ENCODE data around the gene CCDC90B. TPM values are rescaled to one million over a fixed set of nuclear protein-coding genes. Genes with fewer than 3 reads are reported as not detected.
"Not testable (repeated sequence)": the region's sequence is repeated elsewhere in the genome, so short reads cannot be mapped to it uniquely, and the experiment has no call there.

Gene CCDC90B
- total RNA-seq, 1 donor from 2014 or later: 43.5 TPM

DNA sequence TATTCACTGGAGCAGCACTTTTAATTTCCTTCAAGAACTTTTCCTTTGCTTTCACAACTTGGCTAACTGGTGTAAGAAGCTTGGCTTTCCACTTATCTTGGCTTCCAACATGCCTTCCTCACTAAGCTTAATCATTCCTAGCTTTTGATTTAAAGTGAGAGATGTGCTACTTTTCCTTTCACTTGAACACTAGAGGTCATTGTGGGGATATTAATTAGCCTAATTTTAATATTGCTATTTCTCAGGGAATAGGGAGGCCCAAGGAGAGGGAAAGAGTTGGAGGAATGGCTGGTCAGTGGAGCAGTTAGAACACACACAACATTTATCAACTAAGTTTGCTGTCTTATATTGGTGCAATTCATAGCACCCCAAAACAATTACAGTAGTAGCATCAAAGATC lies 24.6 kb upstream of the CCDC90B start:
- DNase-seq (ENCODE audit: low spot score in 2 of 2, unreplicated experiment in 2 of 2): no peak
- H3K36me3 Mint-ChIP-seq: no peaks in the 10 kb centered on the region
- H3K27me3 Mint-ChIP-seq (ENCODE audit: low read depth): no peaks in the 10 kb centered on the region
- H3K27ac Mint-ChIP-seq: no peak overlapping the region
- H3K9me3 Mint-ChIP-seq: peaks cover 3% of the 10 kb centered on the region
- no peak for TF ChIP-seq CTCF (IDR thresholded peaks at IDR 0.05; ENCODE audit: unreplicated experiment)
- no peak overlapping the region for H3K4me3 Mint-ChIP-seq
- peaks cover 5% of the 10 kb centered on the region for H3K4me1 Mint-ChIP-seq

GRCh38 chr11:83308536-83308935 lies 22.4 kb upstream of the CCDC90B start:
- not testable (repeated sequence) for H3K27ac Mint-ChIP-seq; H3K36me3 Mint-ChIP-seq; H3K4me3 Mint-ChIP-seq; H3K4me1 Mint-ChIP-seq; H3K27me3 Mint-ChIP-seq (ENCODE audit: low read depth); H3K9me3 Mint-ChIP-seq; DNase-seq (ENCODE audit: low spot score in 2 of 2, unreplicated experiment in 2 of 2)

- Mint-ChIP-seq H3K9me3 (peaks cover 3% of the 10 kb centered on the region), H3K4me3 (no peak overlapping the region), H3K4me1 (peaks cover 2% of the 10 kb centered on the region), H3K36me3 (no peaks in the 10 kb centered on the region), H3K27ac (no peak overlapping the region), H3K27me3 (ENCODE audit: low read depth) (no peaks in the 10 kb centered on the region)
- TF ChIP-seq CTCF (IDR thresholded peaks at IDR 0.05; ENCODE audit: unreplicated experiment): no peak
- DNase-seq (ENCODE audit: low spot score in 2 of 2, unreplicated experiment in 2 of 2): no peak
Measured at GRCh38 chr11:83306200-83307080, 20.3 kb upstream of the CCDC90B start.

- no peaks in the 10 kb centered on the region for H3K36me3 Mint-ChIP-seq
- H3K9me3 Mint-ChIP-seq: no peaks in the 10 kb centered on the region
- TF ChIP-seq CTCF (IDR thresholded peaks at IDR 0.05; ENCODE audit: unreplicated experiment): no peak
- no peak for DNase-seq (ENCODE audit: low spot score in 2 of 2, unreplicated experiment in 2 of 2)
- no peak overlapping the region for H3K27ac Mint-ChIP-seq
- no peaks in the 10 kb centered on the region for H3K27me3 Mint-ChIP-seq (ENCODE audit: low read depth)
- no peaks in the 10 kb centered on the region for H3K4me1 Mint-ChIP-seq
- no peak overlapping the region for H3K4me3 Mint-ChIP-seq
Measured at GRCh38 chr11:83303316-83303715, 17.1 kb upstream of the CCDC90B start.

- Mint-ChIP-seq H3K27ac (no peak overlapping the region), H3K36me3 (no peaks in the 10 kb centered on the region), H3K4me3 (no peak overlapping the region), H3K9me3 (no peaks in the 10 kb centered on the region), H3K27me3 (ENCODE audit: low read depth) (peaks cover 2% of the 10 kb centered on the region), H3K4me1 (no peaks in the 10 kb centered on the region)
- no peak for DNase-seq (ENCODE audit: low spot score in 2 of 2, unreplicated experiment in 2 of 2)
- no peak for TF ChIP-seq CTCF (IDR thresholded peaks at IDR 0.05; ENCODE audit: unreplicated experiment)
Measured at GRCh38 chr11:83302151-83302550, 16.0 kb upstream of the CCDC90B start.

DNA sequence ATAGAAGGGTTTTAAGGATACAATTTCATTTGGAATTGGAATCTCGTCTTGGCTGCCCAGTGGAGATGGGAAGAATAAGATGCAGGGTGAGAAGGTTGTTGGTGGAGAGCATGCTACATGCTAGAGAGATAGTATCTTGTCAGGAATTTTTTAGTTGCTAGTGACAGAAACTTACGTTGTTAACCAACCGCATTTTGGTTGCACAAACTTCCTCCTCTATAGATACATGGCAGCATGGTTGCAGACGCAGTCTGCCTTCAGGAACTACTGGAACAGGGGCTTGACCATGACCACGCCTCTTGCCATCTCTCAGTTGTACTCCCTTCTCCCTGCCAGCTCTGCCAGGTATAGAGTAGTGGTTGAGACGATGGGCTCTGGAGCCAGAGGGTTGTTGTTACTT lies 13.5 kb upstream of the CCDC90B start:
- no peak overlapping the region for H3K4me3 Mint-ChIP-seq
- no peak for DNase-seq (ENCODE audit: low spot score in 2 of 2, unreplicated experiment in 2 of 2)
- no peaks in the 10 kb centered on the region for H3K9me3 Mint-ChIP-seq
- no peaks in the 10 kb centered on the region for H3K4me1 Mint-ChIP-seq
- no peaks in the 10 kb centered on the region for H3K36me3 Mint-ChIP-seq
- TF ChIP-seq CTCF (IDR thresholded peaks at IDR 0.05; ENCODE audit: unreplicated experiment): no peak
- H3K27ac Mint-ChIP-seq: no peak overlapping the region
- peaks cover 2% of the 10 kb centered on the region for H3K27me3 Mint-ChIP-seq (ENCODE audit: low read depth)
